Measurements from ENCODE around the gene GPR142.

Gene GPR142

GRCh38 chr17:74369665-74370490, 2.6 kb downstream of the GPR142 start:
- no peak for DNase-seq (ENCODE audit: low read depth)

GRCh38 chr17:74371653-74372147, 4.4 kb downstream of the GPR142 start:
- no peak for DNase-seq (ENCODE audit: low read depth)

- no peak for DNase-seq (ENCODE audit: low read depth)
Measured at GRCh38 chr17:74372426-74372825, 5.1 kb downstream of the GPR142 start.

GRCh38 chr17:74373838-74374606, 6.7 kb downstream of the GPR142 start:
- DNase-seq (ENCODE audit: low read depth), result no peak

- DNase-seq (ENCODE audit: low read depth), result no peak
Measured at GRCh38 chr17:74374858-74375257, 7.6 kb downstream of the GPR142 start.

GRCh38 chr17:74379495-74380085, 12.3 kb downstream of the GPR142 start:
- peak; percentile 71 for DNase-seq (ENCODE audit: low read depth)

- DNase-seq (ENCODE audit: low read depth), result no peak
Measured at GRCh38 chr17:74380086-74380958, 13.0 kb downstream of the GPR142 start.

- DNase-seq (ENCODE audit: low read depth), result no peak
Measured at GRCh38 chr17:74380959-74381808, 13.9 kb downstream of the GPR142 start.

GRCh38 chr17:74383141-74383540, 15.8 kb downstream of the GPR142 start:
- no peak for DNase-seq (ENCODE audit: low read depth)

- DNase-seq (ENCODE audit: low read depth), result no peak
Measured at GRCh38 chr17:74385201-74385600, 17.9 kb downstream of the GPR142 start.

GRCh38 chr17:74386386-74386785, 19.1 kb downstream of the GPR142 start:
- no peak for DNase-seq (ENCODE audit: low read depth)

- no peak for DNase-seq (ENCODE audit: low read depth)
Measured at GRCh38 chr17:74387365-74388218, 20.3 kb downstream of the GPR142 start.

GRCh38 chr17:74389084-74389753, 21.9 kb downstream of the GPR142 start:
- DNase-seq (ENCODE audit: low read depth), result no peak

GRCh38 chr17:74389937-74390679, 22.8 kb downstream of the GPR142 start:
- no peak for DNase-seq (ENCODE audit: low read depth)

- DNase-seq (ENCODE audit: low read depth), result no peak
Measured at GRCh38 chr17:74390680-74391653, 23.7 kb downstream of the GPR142 start.

- DNase-seq (ENCODE audit: low read depth), result no peak
Measured at GRCh38 chr17:74391771-74392170, 24.5 kb downstream of the GPR142 start.

GRCh38 chr17:74392848-74393247, 25.5 kb downstream of the GPR142 start:
- DNase-seq (ENCODE audit: low read depth), result no peak

All from stimulated activated CD8-positive, alpha-beta memory T cell treated with anti-CD3 and anti-CD28 coated beads, Interleukin-12 subunit alpha, Interleukin-12 subunit beta, amount 100 ng/mL, for 4 hours (primary cell).